ENCODE measurements around the gene ZNHIT2.
A peak's percentile ranks its signal among the peaks of the same experiment; 100 is the strongest.

GRCh38 chr11:65150509-65151299, 33.2 kb upstream of the ZNHIT2 start:
- peak in 2 of 7 experiments; percentile 8 to 27 for TF ChIP-seq CTCF (IDR thresholded peaks at IDR 0.05)
- TF ChIP-seq POLR2A (IDR thresholded peaks at IDR 0.05): peak in 2 of 3 donors; percentile 44 to 54
